Measurements from ENCODE around the gene NUDT3. TPM values are rescaled to one million over a fixed set of nuclear protein-coding genes. Genes with fewer than 3 reads are reported as not detected.
A peak's percentile ranks its signal among the peaks of the same experiment; 100 is the strongest.

The NUDT3 gene
- total and polyA plus RNA-seq, 9 of the 15 experiments (the other 6 are each of a cell fraction or from before 2014, with no cell fraction given): 5.4 to 81.2 (median 56.4) TPM

GRCh38 chr6:34273242-34273805, 119.1 kb downstream of the NUDT3 start (continued):
- TF ChIP-seq DEAF1 (CRISPR knock-in tag; IDR thresholded peaks at IDR 0.05): peak; percentile 4; the same call in 1 of the 2 replicates

- POLR2A ChIA-PET: interaction anchor here (0.6 to 2.4 kb wide), 3 partner anchors 10 to 298 kb away, joined by 3 to 14 read pairs (median 4); no protein-coding TSS in a partner anchor
- Histone ChIP-seq H3K27ac (ENCODE audit: extremely low read depth, low read depth, low read length) (peak overlapping the region; percentile 91), H4K20me1 (replicated peaks; ENCODE audit: control insufficient read depth, insufficient read depth, low read length) (no peaks in the 10 kb centered on the region), H3K4me1 (replicated peaks in 1 of 2; ENCODE audit: control insufficient read depth in 2 of 2, insufficient read depth in 2 of 2, low read length in 2 of 2) (peaks cover 35 to 44% of the 10 kb centered on the region in 2 experiments), H3K4me3 (no peak overlapping the region), H3K9ac (ENCODE audit: insufficient read depth in 1 of 2, low read depth in 2 of 2, low read length in 2 of 2) (peak overlapping the region in 1 of 2 experiments; percentile 76; a peak in 2 of 4 replicates), H3K9me3 (replicated peaks; ENCODE audit: control insufficient read depth, insufficient read depth, low read depth, low read length) (peaks cover 3% of the 10 kb centered on the region), H3K79me2 (ENCODE audit: control insufficient read depth, insufficient read depth, low read length) (peaks cover 7% of the 10 kb centered on the region; the same call in 1 of the 3 replicates), H3K9me1 (ENCODE audit: control insufficient read depth, insufficient read depth, low read length) (no peaks in the 10 kb centered on the region), H3K27me3 (ENCODE audit: control insufficient read depth in 2 of 2, insufficient read depth in 2 of 2, low read length in 2 of 2) (no peaks in the 10 kb centered on the region), H2AFZ (ENCODE audit: low read depth, low read length) (0 out of 2 replicates have a peak overlapping the region, but pooled peaks have one; percentile 49), H3K36me3 (ENCODE audit: control insufficient read depth, insufficient read depth, low read length) (peaks cover 10% of the 10 kb centered on the region; the same call in 2 of the 3 replicates), H3K4me2 (ENCODE audit: insufficient read depth, low read length) (peak overlapping the region; percentile 1; the same call in 1 of the 2 replicates)
- CTCF ChIA-PET (ENCODE audit: low intra/inter-chr PET ratio): no interaction called here
- no TSS peak for BruUV-seq (replicated peaks)
- DNase-seq (ENCODE audit: extremely low read depth in 1 of 4, low spot score in 3 of 4) (peak; percentile 16 to 41 (median 33)), ATAC-seq (peak; percentile 9; the same call in 2 of the 3 replicates), FAIRE-seq (no peak)
- in situ Hi-C loops (cut with MboI) (no loop called here), intact Hi-C loops (cut with micrococcal nuclease) (loop anchor here (10.0 kb wide), 1 partner anchor 123 kb away; the partner anchor contains the start of gene NUDT3)
- 89% methylated on average over 13 of the region's 13 CpGs for WGBS (ENCODE audit: insufficient coverage, low coverage, missing lambda C conversion rate)
- TF ChIP-seq TFE3 (CRISPR knock-in tag; IDR thresholded peaks at IDR 0.05) (no peak), NCOR1 (IDR thresholded peaks at IDR 0.05) (no peak), SMAD4 (CRISPR knock-in tag; conservative IDR thresholded peaks at IDR 0.05) (no peak), GATAD2A (IDR thresholded peaks at IDR 0.05) (no peak), KAT2B (IDR thresholded peaks at IDR 0.05; ENCODE audit: low read depth, low read length) (no peak), CEBPZ (IDR thresholded peaks at IDR 0.05; ENCODE audit: borderline replicate concordance, low read depth, low read length) (no peak)
Measured at GRCh38 chr6:34272013-34272926, 120.2 kb downstream of the NUDT3 start.
